ENCODE data around the gene SLC25A23.

GRCh38 chr19:6417713-6418561, 41.7 kb downstream of the SLC25A23 start:
- TF ChIP-seq CTCF (IDR thresholded peaks at IDR 0.05) (peak in 10 of 12 donors; percentile 14 to 60 (median 32)), POLR2A (IDR thresholded peaks at IDR 0.05) (no peak)

Measured in heart left ventricle (tissue), 13 donors.